Activated CD8-positive, alpha-beta memory T cell treated with anti-CD3 and anti-CD28 coated beads for 1 hour (primary cell): ENCODE measurements around the gene ADH7.
"Not testable (repeated sequence)": the region's sequence is repeated elsewhere in the genome, so short reads cannot be mapped to it uniquely, and the experiment has no call there.

Experiments used
- DNase-seq, 2 donors: peaks; one replicate each; pipeline ENCODE4 v3.0.0-alpha.2; 2020; ENCODE audit warnings: low read depth in 1 of 2; ENCODE audit errors: extremely low read depth in 1 of 2

The ADH7 gene

DNA sequence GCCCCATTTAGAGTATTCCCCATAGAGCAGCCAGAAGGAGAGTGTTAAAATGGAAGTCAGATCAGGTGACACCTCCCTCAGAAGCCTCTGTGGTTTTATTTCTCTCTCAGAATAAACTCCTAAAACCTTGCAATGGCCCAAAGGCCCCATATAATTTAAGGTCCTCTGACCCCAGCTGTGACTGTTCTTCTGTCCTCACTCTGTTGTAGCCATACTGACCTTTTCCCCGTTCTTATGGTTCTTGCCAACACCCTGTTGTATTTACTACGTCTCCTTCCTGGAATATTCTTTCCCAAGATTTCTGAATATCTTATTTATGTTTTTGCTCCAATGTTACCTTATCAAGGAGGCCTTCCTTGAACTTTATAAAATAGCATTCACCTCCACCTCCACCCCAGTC lies 18.0 kb downstream of the ADH7 start:
- no peak for DNase-seq

GRCh38 chr4:99415762-99416161 lies 19.4 kb downstream of the ADH7 start:
- not testable (repeated sequence) for DNase-seq

- not testable (repeated sequence) for DNase-seq
These were observed 20.2 kb downstream of the ADH7 start for GRCh38 chr4:99414902-99415301.

DNA sequence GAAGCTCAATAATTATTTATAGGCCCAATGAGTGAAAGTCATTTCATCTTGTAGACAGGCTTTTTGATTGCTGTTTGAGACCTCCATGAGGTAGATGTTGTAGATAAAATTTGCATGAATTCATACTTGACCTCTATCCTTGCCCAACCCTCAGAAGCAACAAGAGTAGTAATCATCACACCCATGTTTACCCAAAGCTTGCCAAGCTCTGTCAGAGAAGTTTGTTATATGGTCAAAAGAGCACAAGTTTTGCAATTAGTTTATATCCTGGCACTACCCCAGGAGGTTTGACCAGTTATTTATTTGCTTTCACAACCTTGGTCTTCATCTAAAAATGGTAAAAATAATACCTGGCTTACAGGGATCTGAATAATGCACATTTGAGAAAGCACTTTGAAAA lies 20.7 kb downstream of the ADH7 start:
- no peak for DNase-seq

DNA sequence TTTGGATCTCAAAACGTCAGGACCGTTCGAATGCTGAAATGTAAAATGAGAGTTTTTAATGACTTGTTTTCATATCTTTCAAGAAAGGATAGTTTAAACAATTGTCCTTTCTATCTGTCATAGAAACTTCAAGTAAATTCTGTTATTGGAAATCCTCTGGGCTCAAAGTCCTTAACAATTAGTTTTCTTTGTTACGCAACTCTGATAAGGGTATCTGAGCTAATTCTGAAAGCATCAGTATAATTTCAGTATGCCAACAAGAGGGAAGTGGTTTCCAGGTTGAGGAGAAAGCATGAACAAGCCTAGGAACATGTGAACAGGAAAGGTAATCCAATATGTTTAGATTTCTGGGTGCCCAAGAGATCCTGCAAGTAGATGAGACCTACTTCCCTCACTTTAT lies 22.0 kb downstream of the ADH7 start:
- DNase-seq: no peak

DNA sequence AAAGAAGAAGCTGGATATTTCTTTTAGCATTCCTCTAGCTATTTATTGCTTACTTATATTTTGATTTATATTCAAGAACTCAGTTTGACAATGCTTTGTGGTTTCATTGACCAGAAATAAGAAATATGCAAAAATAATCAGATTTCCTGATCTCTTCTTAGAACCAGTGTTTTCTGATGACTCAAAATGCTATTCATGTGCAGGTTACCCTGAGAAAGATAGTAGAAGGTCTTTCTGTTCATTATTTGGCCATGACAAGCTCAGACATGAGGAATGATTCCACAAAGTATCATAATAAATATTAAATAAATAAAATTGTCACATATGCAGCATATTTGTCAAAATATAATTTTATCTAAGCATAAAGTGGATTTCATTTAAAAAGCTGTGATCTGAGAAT lies 24.1 kb downstream of the ADH7 start:
- DNase-seq: no peak

DNA sequence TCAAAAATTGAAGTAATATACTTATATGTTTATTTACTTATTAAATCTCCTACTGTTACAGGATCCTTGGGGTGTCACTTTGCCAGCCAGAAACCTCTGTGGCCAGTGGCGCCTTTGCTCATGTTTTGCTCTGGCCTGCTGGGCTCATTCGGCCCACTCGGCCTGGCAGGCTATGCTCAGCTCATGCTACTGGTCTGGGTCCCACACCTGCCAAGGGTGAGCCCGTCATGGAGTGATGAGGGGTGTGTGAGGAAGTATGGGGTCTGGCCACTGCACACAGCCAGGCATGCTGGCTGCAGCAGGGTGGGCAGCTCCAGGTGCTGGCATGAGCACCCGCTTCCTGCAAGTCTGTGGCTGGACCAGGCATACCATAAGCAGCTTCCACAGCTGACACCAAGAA lies 25.1 kb downstream of the ADH7 start:
- no peak for DNase-seq

DNA sequence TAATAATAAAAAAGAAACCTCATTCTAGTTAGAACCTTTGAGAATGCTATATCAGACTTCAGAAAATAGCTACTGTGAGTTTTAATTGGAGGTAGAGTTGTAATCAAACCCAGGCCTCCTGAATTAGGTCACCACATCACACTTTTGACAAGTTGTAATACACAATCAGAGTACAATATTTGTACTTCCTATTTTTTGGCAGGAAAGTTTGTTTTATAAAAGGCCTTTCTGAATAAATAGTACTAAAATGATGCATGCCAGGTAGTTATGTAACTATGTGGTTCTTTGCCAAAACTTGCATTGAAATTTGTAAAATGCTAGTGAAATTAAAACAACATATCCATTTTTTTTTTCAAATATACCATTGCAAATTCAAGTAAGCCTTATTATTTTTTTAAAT lies 26.8 kb downstream of the ADH7 start:
- DNase-seq: no peak

DNA sequence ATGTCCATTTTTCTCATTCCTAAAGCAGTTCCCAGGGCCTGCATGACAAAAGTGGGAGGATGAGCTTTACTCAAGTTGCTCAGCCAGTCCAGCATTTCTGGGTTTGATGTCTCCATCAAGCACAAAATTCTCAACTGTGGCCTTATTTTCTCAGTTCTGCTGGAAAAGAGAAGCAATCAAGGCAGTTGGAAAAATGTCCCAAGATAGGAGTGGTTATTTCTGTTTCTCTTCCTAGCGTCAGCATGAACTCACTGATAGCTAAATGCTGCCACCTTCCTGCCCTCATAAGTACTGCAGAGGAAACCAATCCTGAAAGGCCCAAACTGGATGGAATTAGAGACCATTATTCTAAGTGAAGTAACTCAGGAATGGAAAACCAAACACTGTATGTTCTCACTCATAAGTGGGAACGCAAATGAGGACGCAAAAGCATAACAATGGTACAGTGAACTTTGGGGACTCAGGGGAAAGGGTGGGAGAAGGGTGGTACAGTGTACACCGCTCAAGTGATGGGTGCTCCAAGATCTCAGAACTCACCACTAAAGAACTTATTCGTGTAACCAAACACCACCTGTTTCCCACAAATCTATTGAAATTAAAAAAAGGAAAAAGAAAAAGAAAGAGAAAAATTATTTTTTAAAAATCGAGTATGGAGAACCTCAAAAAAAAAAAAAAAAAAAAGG lies 29.6 kb downstream of the ADH7 start:
- DNase-seq: peak; percentile 13 to 36

GRCh38 chr4:99404595-99405287 lies 30.4 kb downstream of the ADH7 start:
- DNase-seq: no peak

GRCh38 chr4:99403380-99404184 lies 31.6 kb downstream of the ADH7 start:
- DNase-seq: no peak

- no peak for DNase-seq
These were observed 32.4 kb downstream of the ADH7 start for GRCh38 chr4:99402765-99403164.

DNA sequence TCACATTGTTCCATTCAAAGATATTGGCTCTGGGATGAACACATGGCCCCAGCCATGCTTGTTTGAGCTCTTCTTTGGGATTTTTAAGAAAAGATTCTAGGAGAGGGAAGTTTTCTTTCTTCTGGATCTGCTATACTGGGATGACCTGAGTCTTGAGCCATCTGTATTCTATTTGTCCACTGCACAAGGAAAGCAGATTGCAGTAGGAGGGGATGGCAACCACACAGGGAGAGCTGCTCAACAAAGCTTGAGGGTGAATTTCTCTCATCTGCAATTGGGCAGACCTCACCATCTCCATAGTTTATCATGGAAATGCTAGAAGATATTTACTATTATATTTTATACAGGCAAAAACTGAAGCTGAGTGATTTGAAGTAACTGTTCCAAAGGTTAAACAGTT lies 34.3 kb downstream of the ADH7 start:
- DNase-seq: no peak

GRCh38 chr4:99399017-99399416 lies 36.1 kb downstream of the ADH7 start:
- no peak for DNase-seq

DNA sequence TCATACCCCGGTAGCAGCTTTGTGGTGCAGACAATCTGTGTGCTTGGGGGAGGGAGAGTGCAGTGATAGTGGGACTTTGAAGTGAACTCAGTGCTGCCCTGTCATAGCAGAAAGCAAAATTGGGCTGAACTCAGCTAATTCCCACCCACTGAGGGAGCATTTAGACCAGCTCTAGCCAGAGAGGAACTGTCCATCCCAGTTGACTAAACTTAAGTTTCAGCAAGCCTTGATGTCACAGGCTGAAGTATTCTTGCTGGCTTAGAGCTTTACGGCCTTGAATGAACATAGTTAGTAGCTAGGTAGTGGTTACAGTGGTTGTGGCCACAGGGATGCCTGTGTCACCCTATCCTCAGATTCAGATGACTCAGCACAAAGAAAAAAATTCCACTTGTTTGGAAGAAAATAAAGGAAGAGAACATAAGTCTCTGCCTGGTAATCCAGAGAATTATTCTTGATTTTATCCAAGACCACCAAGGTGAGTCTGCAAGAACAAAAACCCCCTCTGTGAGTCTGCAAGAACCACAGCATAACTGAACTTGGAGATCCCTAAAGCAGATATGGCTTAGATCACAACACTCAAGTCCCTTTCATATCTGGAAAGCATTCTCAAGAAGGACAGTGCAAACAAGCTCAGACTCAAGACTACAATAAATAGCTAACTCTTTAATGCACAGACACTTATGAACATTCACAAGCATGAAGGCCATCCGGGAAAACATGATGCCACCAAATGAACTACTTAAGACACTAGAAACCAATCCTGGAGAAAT lies 39.4 kb downstream of the ADH7 start:
- DNase-seq: no peak

DNA sequence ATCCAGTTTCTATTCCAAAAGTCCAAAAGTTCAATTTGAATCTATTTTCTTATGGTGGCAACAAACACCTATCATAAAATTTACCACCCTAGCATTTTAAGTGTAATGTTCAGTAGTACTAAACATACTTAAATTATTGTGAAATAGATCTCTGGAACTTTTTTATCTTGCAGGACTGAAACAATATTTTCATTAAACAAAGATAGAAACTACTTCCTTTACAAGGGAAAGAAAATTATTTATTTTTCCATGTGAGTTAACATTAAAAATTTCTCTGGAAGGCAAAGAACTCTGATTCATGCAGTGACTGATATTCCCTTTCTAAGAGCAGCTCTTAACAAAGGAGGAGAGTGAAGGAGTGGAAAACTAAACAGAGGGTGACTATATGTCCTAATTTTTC lies 40.2 kb downstream of the ADH7 start:
- no peak for DNase-seq

DNA sequence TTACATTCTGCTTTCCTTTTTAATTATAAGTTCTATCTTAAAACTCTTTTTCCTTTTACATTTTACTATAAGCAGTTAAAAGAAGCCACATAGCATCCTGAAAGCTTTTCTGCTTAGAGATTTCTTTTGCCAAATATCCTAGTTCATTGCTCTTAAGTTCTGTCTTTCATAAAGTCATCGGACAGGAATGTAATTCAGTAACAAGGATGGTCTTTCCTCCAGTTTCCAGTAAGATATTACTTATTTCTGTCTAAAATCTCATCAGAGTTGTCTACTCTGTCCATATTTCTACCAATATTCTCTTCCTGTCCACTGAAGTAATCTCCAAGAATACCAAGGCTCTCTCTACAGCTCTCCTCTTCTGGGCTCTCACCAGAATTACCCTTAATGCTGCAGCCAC lies 45.1 kb downstream of the ADH7 start:
- DNase-seq: no peak

GRCh38 chr4:99389606-99390005 lies 45.5 kb downstream of the ADH7 start:
- DNase-seq: no peak

- DNase-seq: no peak
These were observed 51.2 kb downstream of the ADH7 start for GRCh38 chr4:99383833-99384392.

GRCh38 chr4:99383399-99383798 lies 51.7 kb downstream of the ADH7 start:
- DNase-seq: no peak
